Lower lobe of right lung (tissue), 2 donors: ENCODE data around the gene UHRF1. TPM values are rescaled to one million over a fixed set of nuclear protein-coding genes. Genes with fewer than 3 reads are reported as not detected.

Source experiments
- ATAC-seq, 2 donors: fragments of 200-7000 bp; cut with Tn5 transposase; one replicate each; pipeline ENCODE4 v1.9.1; 2020 to 2022; ENCODE audit warnings: mild to moderate bottlenecking in 2 of 2, moderate library complexity in 2 of 2
- DNase-seq: peaks from one replicate; pipeline ENCODE4 v3.0.0-alpha.2; 2020
- H3K27ac ChIP-seq: fragments of 200-600 bp; one replicate; pipeline ENCODE4 v1.8.0; 2022
- H3K27me3 ChIP-seq: fragments of 200-600 bp; one replicate; pipeline ENCODE4 v1.8.0; 2022; ENCODE audit warnings: low read depth
- H3K36me3 ChIP-seq: fragments of 200-600 bp; one replicate; pipeline ENCODE4 v1.8.0; 2022; ENCODE audit warnings: mild to moderate bottlenecking
- H3K4me1 ChIP-seq: fragments of 200-600 bp; one replicate; pipeline ENCODE4 v1.8.0; 2022
- H3K4me3 ChIP-seq: fragments of 200-600 bp; one replicate; pipeline ENCODE4 v1.8.0; 2022; ENCODE audit warnings: mild to moderate bottlenecking
- H3K9me3 ChIP-seq: fragments of 200-600 bp; one replicate; pipeline ENCODE4 v1.8.0; 2022
- CTCF ChIP-seq: fragments of 200-600 bp; IDR thresholded peaks from one replicate; pipeline ENCODE4 v1.8.0; 2022; ENCODE audit warnings: antibody characterized with exemption, mild to moderate bottlenecking
- intact Hi-C: fragments of 100-400 bp; cut with DNase I; formaldehyde crosslinking; loops from one replicate; pipeline ENCODE4 v1.11.0; 2022
- total RNA-seq: library from RNA; stranded (reverse); fragmentation: NEBNext Ultra II Directional; extraction: Animal tissue kit (Norgen Biotek cat#: 25700); gene quantifications from one replicate; pipeline ENCODE4 v1.2.1, GENCODE V29; 2021
- donor health status: DM: no; HTN: yes; CAD: no; lungs with severe emphysema.

UHRF1 gene
- total RNA-seq, 1 donor from 2014 or later = 1.3 TPM

- Histone ChIP-seq H3K4me1 (peaks cover 48% of the 10 kb centered on the region), H3K27ac (no peak overlapping the region), H3K4me3 (no peak overlapping the region), H3K9me3 (no peaks in the 10 kb centered on the region), H3K27me3 (no peaks in the 10 kb centered on the region), H3K36me3 (peaks cover 5% of the 10 kb centered on the region)
- DNase-seq = no peak
- intact Hi-C loops = no loop called here
- TF ChIP-seq CTCF = no peak
- ATAC-seq = no peak
These were observed 75.2 kb downstream of the UHRF1 start for GRCh38 chr19:4984438-4984990.

- no peaks in the 10 kb centered on the region for H3K9me3 ChIP-seq
- no peaks in the 10 kb centered on the region for H3K27me3 ChIP-seq
- peaks cover 5% of the 10 kb centered on the region for H3K36me3 ChIP-seq
- ATAC-seq (no peak), DNase-seq (no peak)
- intact Hi-C loops = no loop called here
- H3K4me3 ChIP-seq = no peak overlapping the region
- H3K27ac ChIP-seq = no peak overlapping the region
- no peak for TF ChIP-seq CTCF
- peaks cover 44% of the 10 kb centered on the region for H3K4me1 ChIP-seq
These were observed 76.3 kb downstream of the UHRF1 start for GRCh38 chr19:4985551-4985991.

GRCh38 chr19:4986056-4986455, 76.8 kb downstream of the UHRF1 start:
- TF ChIP-seq CTCF = no peak
- Histone ChIP-seq H3K4me1 (peaks cover 44% of the 10 kb centered on the region), H3K27me3 (no peaks in the 10 kb centered on the region), H3K9me3 (no peaks in the 10 kb centered on the region), H3K36me3 (peaks cover 5% of the 10 kb centered on the region), H3K27ac (no peak overlapping the region), H3K4me3 (no peak overlapping the region)
- ATAC-seq = no peak
- intact Hi-C loops = no loop called here
- DNase-seq = no peak

- Histone ChIP-seq H3K9me3 (no peaks in the 10 kb centered on the region), H3K4me1 (peaks cover 44% of the 10 kb centered on the region), H3K4me3 (no peak overlapping the region), H3K36me3 (peaks cover 5% of the 10 kb centered on the region), H3K27ac (no peak overlapping the region), H3K27me3 (no peaks in the 10 kb centered on the region)
- TF ChIP-seq CTCF = no peak
- no peak for DNase-seq
- ATAC-seq = no peak
- intact Hi-C loops = no loop called here
These were observed 77.2 kb downstream of the UHRF1 start for GRCh38 chr19:4986471-4986891.

- Histone ChIP-seq H3K4me1 (peaks cover 44% of the 10 kb centered on the region), H3K9me3 (no peaks in the 10 kb centered on the region), H3K27ac (no peak overlapping the region), H3K36me3 (peaks cover 5% of the 10 kb centered on the region), H3K4me3 (no peak overlapping the region), H3K27me3 (no peaks in the 10 kb centered on the region)
- no peak for ATAC-seq
- no peak for DNase-seq
- TF ChIP-seq CTCF = no peak
- intact Hi-C loops = no loop called here
These were observed 78.0 kb downstream of the UHRF1 start for GRCh38 chr19:4987256-4987655.
